D341Med (cell line): ENCODE data around the gene TCAIM.

ENCODE experiments used
- DNase-seq: peaks from one replicate; pipeline ENCODE4 v3.0.0; 2012; ENCODE audit warnings: low spot score

Gene TCAIM

GRCh38 chr3:44446929-44447328 is 108.4 kb downstream of the TCAIM start:
- DNase-seq = no peak

- DNase-seq = no peak
These were observed 112.9 kb downstream of the TCAIM start for GRCh38 chr3:44451441-44451840.

- DNase-seq = no peak
These were observed 115.7 kb downstream of the TCAIM start for GRCh38 chr3:44454258-44454657.

GRCh38 chr3:44455318-44455717 is 116.8 kb downstream of the TCAIM start:
- no peak for DNase-seq
